Peyer's patch (tissue), 4 donors: ENCODE results near the gene REPS1. TPM values are rescaled to one million over a fixed set of nuclear protein-coding genes. Genes with fewer than 3 reads are reported as not detected.

ENCODE experiments used
- DNase-seq, 3 donors: peaks; one replicate each; pipeline ENCODE4 v3.0.0-alpha.2; 2017 to 2019
- H3K27ac ChIP-seq, 4 donors: fragments of 200-600 bp; sonication (generic); one replicate each; pipeline ENCODE4 v1.5.1; 2016 to 2019
- H3K27me3 ChIP-seq, 2 donors: fragments of 200-600 bp; sonication (generic); one replicate each; pipeline ENCODE4 v1.5.1; 2019
- H3K36me3 ChIP-seq, 3 donors: fragments of 200-600 bp; sonication (generic); one replicate each; pipeline ENCODE4 v1.5.1; 2016 to 2019
- H3K4me1 ChIP-seq, 4 donors: fragments of 200-600 bp; sonication (generic); one replicate each; pipeline ENCODE4 v1.5.1; 2016 to 2019
- H3K4me3 ChIP-seq, 4 donors: fragments of 200-600 bp; sonication (generic); 1 replicate in 3 of 4; 2 replicates in 1 of 4; pipeline ENCODE4 v1.5.1; 2016 to 2019; ENCODE audit warnings: mild to moderate bottlenecking in 1 of 4
- H3K9me3 ChIP-seq, 4 donors: fragments of 200-600 bp; sonication (generic); one replicate each; pipeline ENCODE4 v1.5.1; 2016 to 2019; ENCODE audit warnings: mild to moderate bottlenecking in 1 of 4
- POLR2A ChIP-seq, 2 donors: fragments of 450-650 bp; IDR thresholded peaks; one replicate each; pipeline ENCODE4 v1.5.1; 2017; ENCODE audit warnings: antibody characterized with exemption in 2 of 2, mild to moderate bottlenecking in 2 of 2, moderate library complexity in 2 of 2
- total RNA-seq, 4 donors: library from RNA; depleted of rRNA; stranded (reverse); fragments of >200 nt; gene quantifications; one replicate each; pipeline ENCODE4 v1.1.0, GENCODE V29; 2016
- TF ChIP-seq, protein P1 (sequence below), 6 experiments: fragments of 450-650 bp in 4 of 6; fragments of 200-600 bp in 2 of 6; sonication (generic) in 1 of 6; IDR thresholded peaks; one replicate each; pipeline ENCODE4 v1.5.1; 2017 to 2019; ENCODE audit warnings: antibody characterized with exemption in 6 of 6, mild to moderate bottlenecking in 3 of 6, moderate library complexity in 1 of 6

The REPS1 gene
- total RNA-seq, 4 donors from 2014 or later, result 26.8 to 90.4 (median 61.5) TPM

GRCh38 chr6:138979813-138980668, 8.0 kb downstream of the REPS1 start:
- DNase-seq, result no peak
- no peak for TF ChIP-seq POLR2A (IDR thresholded peaks at IDR 0.05)
- TF ChIP-seq, protein P1, sequence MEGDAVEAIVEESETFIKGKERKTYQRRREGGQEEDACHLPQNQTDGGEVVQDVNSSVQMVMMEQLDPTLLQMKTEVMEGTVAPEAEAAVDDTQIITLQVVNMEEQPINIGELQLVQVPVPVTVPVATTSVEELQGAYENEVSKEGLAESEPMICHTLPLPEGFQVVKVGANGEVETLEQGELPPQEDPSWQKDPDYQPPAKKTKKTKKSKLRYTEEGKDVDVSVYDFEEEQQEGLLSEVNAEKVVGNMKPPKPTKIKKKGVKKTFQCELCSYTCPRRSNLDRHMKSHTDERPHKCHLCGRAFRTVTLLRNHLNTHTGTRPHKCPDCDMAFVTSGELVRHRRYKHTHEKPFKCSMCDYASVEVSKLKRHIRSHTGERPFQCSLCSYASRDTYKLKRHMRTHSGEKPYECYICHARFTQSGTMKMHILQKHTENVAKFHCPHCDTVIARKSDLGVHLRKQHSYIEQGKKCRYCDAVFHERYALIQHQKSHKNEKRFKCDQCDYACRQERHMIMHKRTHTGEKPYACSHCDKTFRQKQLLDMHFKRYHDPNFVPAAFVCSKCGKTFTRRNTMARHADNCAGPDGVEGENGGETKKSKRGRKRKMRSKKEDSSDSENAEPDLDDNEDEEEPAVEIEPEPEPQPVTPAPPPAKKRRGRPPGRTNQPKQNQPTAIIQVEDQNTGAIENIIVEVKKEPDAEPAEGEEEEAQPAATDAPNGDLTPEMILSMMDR (IDR thresholded peaks at IDR 0.05), result no peak
- Histone ChIP-seq H3K27ac (no peak overlapping the region), H3K4me3 (no peak overlapping the region), H3K27me3 (no peaks in the 10 kb centered on the region), H3K36me3 (no peaks in the 10 kb centered on the region), H3K9me3 (no peaks in the 10 kb centered on the region), H3K4me1 (peaks cover 0 to 20% (median 0%) of the 10 kb centered on the region in 4 donors)

- no peak for DNase-seq
- no peak overlapping the region for H3K27ac ChIP-seq
- H3K9me3 ChIP-seq, result no peaks in the 10 kb centered on the region
- peaks cover 0 to 13% (median 0%) of the 10 kb centered on the region in 4 donors for H3K4me1 ChIP-seq
- H3K4me3 ChIP-seq, result no peak overlapping the region
- no peaks in the 10 kb centered on the region for H3K27me3 ChIP-seq
- H3K36me3 ChIP-seq, result no peaks in the 10 kb centered on the region
- TF ChIP-seq POLR2A (IDR thresholded peaks at IDR 0.05), result no peak
- TF ChIP-seq, protein P1 (IDR thresholded peaks at IDR 0.05), result no peak
Observed at GRCh38 chr6:138979365-138979764, 8.7 kb downstream of the REPS1 start.

- H3K27ac ChIP-seq, result no peak overlapping the region
- DNase-seq, result no peak
- H3K4me3 ChIP-seq, result no peak overlapping the region
- no peaks in the 10 kb centered on the region for H3K27me3 ChIP-seq
- no peaks in the 10 kb centered on the region for H3K9me3 ChIP-seq
- peaks cover 0 to 11% (median 0%) of the 10 kb centered on the region in 4 donors for H3K4me1 ChIP-seq
- TF ChIP-seq, protein P1 (IDR thresholded peaks at IDR 0.05), result no peak
- no peak for TF ChIP-seq POLR2A (IDR thresholded peaks at IDR 0.05)
- no peaks in the 10 kb centered on the region for H3K36me3 ChIP-seq
Observed at GRCh38 chr6:138978229-138978628, 9.8 kb downstream of the REPS1 start.

GRCh38 chr6:138977646-138978167, 10.3 kb downstream of the REPS1 start:
- DNase-seq, result no peak
- H3K27ac ChIP-seq, result no peak overlapping the region
- H3K36me3 ChIP-seq, result no peaks in the 10 kb centered on the region
- peaks cover 0 to 7% (median 0%) of the 10 kb centered on the region in 4 donors for H3K4me1 ChIP-seq
- TF ChIP-seq, protein P1 (IDR thresholded peaks at IDR 0.05), result no peak
- TF ChIP-seq POLR2A (IDR thresholded peaks at IDR 0.05), result no peak
- H3K9me3 ChIP-seq, result no peaks in the 10 kb centered on the region
- no peaks in the 10 kb centered on the region for H3K27me3 ChIP-seq
- no peak overlapping the region for H3K4me3 ChIP-seq

DNA sequence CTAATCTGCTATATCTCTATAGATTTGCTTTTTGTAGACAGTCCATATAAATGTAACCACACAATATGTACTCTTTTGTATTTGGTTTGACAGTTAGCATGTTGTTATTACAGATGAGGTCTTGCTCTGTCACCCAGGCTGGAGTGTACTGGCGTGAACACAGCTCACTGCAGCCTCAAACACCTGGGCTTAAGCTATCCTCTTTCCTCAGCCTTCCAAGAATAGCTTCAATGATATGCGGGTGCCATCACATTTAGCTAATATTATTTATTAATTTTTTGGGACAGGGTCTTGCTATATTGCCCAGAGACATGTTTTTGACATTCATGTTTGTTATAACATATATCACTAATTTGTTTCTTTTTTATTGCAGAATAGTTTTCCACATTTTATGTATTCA, 10.8 kb downstream of the REPS1 start:
- TF ChIP-seq, protein P1 (IDR thresholded peaks at IDR 0.05), result no peak
- no peak for TF ChIP-seq POLR2A (IDR thresholded peaks at IDR 0.05)
- no peaks in the 10 kb centered on the region for H3K36me3 ChIP-seq
- DNase-seq, result no peak
- no peaks in the 10 kb centered on the region for H3K27me3 ChIP-seq
- H3K9me3 ChIP-seq, result no peaks in the 10 kb centered on the region
- no peak overlapping the region for H3K27ac ChIP-seq
- no peak overlapping the region for H3K4me3 ChIP-seq
- H3K4me1 ChIP-seq, result peaks cover 0 to 6% (median 0%) of the 10 kb centered on the region in 4 donors
